Fibroblast of the conjunctiva (primary cell): ENCODE measurements around the gene CALM3.

Experiments
- DNase-seq: peaks from one replicate; pipeline ENCODE4 v3.0.0-alpha.2; 2010; ENCODE audit warnings: low read depth

CALM3 gene

GRCh38 chr19:46639358-46640182 lies 38.4 kb downstream of the CALM3 start:
- DNase-seq = peak; percentile 65

GRCh38 chr19:46640656-46641055 lies 39.5 kb downstream of the CALM3 start:
- no peak for DNase-seq

GRCh38 chr19:46644720-46645119 lies 43.6 kb downstream of the CALM3 start:
- DNase-seq = no peak

GRCh38 chr19:46646402-46646801 lies 45.3 kb downstream of the CALM3 start:
- DNase-seq = no peak

- DNase-seq = no peak
Measured at GRCh38 chr19:46648060-46648960, 47.2 kb downstream of the CALM3 start.

- DNase-seq = no peak
Measured at GRCh38 chr19:46648961-46649960, 48.1 kb downstream of the CALM3 start.

GRCh38 chr19:46650445-46650844 lies 49.3 kb downstream of the CALM3 start:
- no peak for DNase-seq

- no peak for DNase-seq
Measured at GRCh38 chr19:46654621-46655152, 53.6 kb downstream of the CALM3 start.

GRCh38 chr19:46656541-46656940 lies 55.4 kb downstream of the CALM3 start:
- no peak for DNase-seq

- DNase-seq = no peak
Measured at GRCh38 chr19:46659151-46660007, 58.2 kb downstream of the CALM3 start.

- no peak for DNase-seq
Measured at GRCh38 chr19:46660008-46660517, 58.9 kb downstream of the CALM3 start.
